A549 (cell line): Measurements from ENCODE around the gene KCNK15.

ENCODE experiments used
- BHLHE40 ChIP-seq: IDR thresholded peaks from 2 replicates; pipeline ENCODE4 v1.6.1; 2012; ENCODE audit warnings: low read depth, low read length, inconsistent platforms
- CEBPB ChIP-seq, 2 experiments: fragments of >200 bp in 1 of 2; sonication (Bioruptor Twin) in 1 of 2; formaldehyde crosslinking in 1 of 2; IDR thresholded peaks; 2 replicates each; pipeline ENCODE4 v1.6.1; 2012 to 2016
- JUNB ChIP-seq: fragments of >200 bp; sonication (Bioruptor Twin); formaldehyde crosslinking; IDR thresholded peaks from 2 replicates; pipeline ENCODE4 v1.6.1; 2016
- KDM5A ChIP-seq: fragments of 200-600 bp; sonication (generic); IDR thresholded peaks from 2 replicates; pipeline ENCODE4 v1.6.1; 2016; ENCODE audit warnings: antibody characterized with exemption, mild to moderate bottlenecking
- MAFK ChIP-seq: fragments of 450-650 bp; IDR thresholded peaks from 2 replicates; pipeline ENCODE4 v1.6.1; 2014; ENCODE audit not compliant: partially characterized antibody
- POLR2A ChIP-seq: IDR thresholded peaks from 2 replicates; pipeline ENCODE4 v1.6.1; 2012; ENCODE audit warnings: mild to moderate bottlenecking, low read length
- RFX5 ChIP-seq: fragments of 450-650 bp; IDR thresholded peaks from 2 replicates; pipeline ENCODE4 v1.7.1; 2014; ENCODE audit warnings: antibody characterized with exemption, mild to moderate bottlenecking, moderate library complexity
- ZFP36 ChIP-seq: fragments of 450-650 bp; IDR thresholded peaks from 2 replicates; pipeline ENCODE4 v1.6.1; 2014; ENCODE audit warnings: borderline replicate concordance; ENCODE audit not compliant: partially characterized antibody
- TF ChIP-seq, protein P1 (sequence below): fragments of >200 bp; sonication (Bioruptor Twin); formaldehyde crosslinking; IDR thresholded peaks from 3 replicates; pipeline ENCODE4 v1.5.1; 2016
- TF ChIP-seq, protein P2 (sequence below): IDR thresholded peaks from 2 replicates; pipeline ENCODE4 v1.6.1; 2012

DNA sequence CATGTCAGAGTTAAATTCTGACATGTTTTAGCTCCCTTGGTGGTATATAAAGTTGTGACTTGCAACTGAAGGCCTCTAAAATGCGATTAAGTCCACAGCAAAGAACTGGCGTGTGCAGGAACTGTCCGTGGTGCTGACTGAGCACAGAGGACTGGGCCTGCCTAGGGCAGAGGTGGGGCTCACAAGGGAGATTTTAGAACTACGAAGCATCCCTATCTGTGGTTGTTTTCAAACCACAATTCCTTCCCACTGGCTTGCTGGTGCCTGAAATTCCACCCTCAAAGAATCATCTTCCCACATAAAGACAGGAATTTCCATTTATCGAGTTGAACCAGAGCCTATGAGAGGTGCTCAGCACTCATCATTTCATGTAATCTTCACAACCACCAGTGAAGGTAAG, 34.6 kb downstream of the KCNK15 start:
- TF ChIP-seq, protein P1, sequence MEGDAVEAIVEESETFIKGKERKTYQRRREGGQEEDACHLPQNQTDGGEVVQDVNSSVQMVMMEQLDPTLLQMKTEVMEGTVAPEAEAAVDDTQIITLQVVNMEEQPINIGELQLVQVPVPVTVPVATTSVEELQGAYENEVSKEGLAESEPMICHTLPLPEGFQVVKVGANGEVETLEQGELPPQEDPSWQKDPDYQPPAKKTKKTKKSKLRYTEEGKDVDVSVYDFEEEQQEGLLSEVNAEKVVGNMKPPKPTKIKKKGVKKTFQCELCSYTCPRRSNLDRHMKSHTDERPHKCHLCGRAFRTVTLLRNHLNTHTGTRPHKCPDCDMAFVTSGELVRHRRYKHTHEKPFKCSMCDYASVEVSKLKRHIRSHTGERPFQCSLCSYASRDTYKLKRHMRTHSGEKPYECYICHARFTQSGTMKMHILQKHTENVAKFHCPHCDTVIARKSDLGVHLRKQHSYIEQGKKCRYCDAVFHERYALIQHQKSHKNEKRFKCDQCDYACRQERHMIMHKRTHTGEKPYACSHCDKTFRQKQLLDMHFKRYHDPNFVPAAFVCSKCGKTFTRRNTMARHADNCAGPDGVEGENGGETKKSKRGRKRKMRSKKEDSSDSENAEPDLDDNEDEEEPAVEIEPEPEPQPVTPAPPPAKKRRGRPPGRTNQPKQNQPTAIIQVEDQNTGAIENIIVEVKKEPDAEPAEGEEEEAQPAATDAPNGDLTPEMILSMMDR, result no peak
- TF ChIP-seq MAFK (no peak), KDM5A (no peak), POLR2A (no peak), RFX5 (no peak), JUNB (no peak), ZFP36 (no peak), BHLHE40 (no peak), CEBPB (IDR thresholded peaks at IDR 0.05) (no peak)
- TF ChIP-seq, protein P2, sequence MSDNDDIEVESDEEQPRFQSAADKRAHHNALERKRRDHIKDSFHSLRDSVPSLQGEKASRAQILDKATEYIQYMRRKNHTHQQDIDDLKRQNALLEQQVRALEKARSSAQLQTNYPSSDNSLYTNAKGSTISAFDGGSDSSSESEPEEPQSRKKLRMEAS, result no peak
